SKM-1 (cell line): ENCODE measurements around the gene SLC12A1.
"Not testable (repeated sequence)": the region's sequence is repeated elsewhere in the genome, so short reads cannot be mapped to it uniquely, and the experiment has no call there.

ENCODE experiments used
- DNase-seq: peaks from one replicate; lab custom pipeline; 2025; ENCODE audit not compliant: unreplicated experiment; lab: John Stamatoyannopoulos, UW

The SLC12A1 gene

GRCh38 chr15:48306639-48307038, 100.5 kb downstream of the SLC12A1 start:
- DNase-seq = no peak

GRCh38 chr15:48307586-48307985, 101.5 kb downstream of the SLC12A1 start:
- DNase-seq = no peak

- DNase-seq = no peak
Measured at GRCh38 chr15:48309740-48310139, 103.6 kb downstream of the SLC12A1 start.

- DNase-seq = peak; percentile 57
Measured at GRCh38 chr15:48313216-48313615, 107.1 kb downstream of the SLC12A1 start.

- DNase-seq = no peak
Measured at GRCh38 chr15:48315041-48315440, 108.9 kb downstream of the SLC12A1 start.

DNA sequence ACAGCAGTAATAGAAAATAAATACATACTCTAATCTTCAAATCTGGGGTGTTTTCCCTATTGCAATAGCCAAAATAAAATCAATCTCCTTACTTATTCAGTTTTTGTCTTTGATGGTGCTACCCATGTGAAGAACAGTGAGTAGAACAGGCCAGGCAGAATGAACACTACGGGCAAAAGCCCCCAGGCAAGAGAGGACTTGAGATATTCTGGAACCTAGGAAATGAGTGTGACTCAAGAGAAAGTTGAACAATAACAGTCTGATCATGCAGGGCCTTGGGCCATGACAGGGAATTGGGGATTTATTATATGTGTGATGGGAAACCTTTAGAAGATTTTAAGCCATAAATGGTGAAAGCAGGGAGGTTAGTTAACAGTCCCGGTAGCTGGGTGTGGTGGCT, 111.1 kb downstream of the SLC12A1 start:
- DNase-seq = no peak

- DNase-seq = no peak
Measured at GRCh38 chr15:48318131-48318530, 112.0 kb downstream of the SLC12A1 start.

DNA sequence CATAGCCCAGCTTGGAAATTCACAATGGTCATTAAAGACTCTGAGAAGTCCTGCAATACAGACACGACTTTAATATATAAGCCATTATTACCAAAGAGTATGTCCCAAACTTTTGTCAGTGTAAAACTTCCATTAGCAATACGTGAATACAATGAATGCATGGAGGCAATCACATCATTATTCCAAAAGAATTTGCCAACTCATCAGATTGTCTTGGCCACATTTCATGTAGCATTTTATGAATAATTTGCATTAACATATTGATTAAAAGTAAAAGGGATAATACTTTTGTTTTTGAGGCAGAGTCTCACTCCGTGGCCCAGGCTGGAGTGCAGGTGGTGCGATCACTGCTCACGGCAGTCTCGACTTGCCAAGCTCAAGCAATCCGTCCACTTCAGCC, 117.2 kb downstream of the SLC12A1 start:
- DNase-seq = no peak

DNA sequence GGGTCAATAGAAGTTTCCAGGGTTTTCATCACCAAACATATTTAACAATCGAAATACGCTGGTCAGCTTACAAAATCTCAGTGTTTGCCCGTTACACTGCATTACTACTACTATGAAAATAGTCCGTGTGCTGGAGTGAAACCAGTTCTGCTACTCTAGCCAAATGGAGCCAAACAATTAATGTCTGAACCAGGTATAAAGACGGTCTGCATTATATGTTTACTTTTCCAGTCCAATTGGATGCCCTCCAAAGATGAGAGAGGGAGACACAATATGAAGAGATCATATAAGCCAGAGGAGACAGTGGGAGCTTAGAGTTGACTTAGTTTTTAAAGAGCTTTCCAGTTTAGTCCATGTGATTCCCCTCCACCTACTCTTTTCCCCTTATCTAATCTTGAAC, 118.8 kb downstream of the SLC12A1 start:
- DNase-seq = no peak

- no peak for DNase-seq
Measured at GRCh38 chr15:48325400-48325799, 119.3 kb downstream of the SLC12A1 start.

DNA sequence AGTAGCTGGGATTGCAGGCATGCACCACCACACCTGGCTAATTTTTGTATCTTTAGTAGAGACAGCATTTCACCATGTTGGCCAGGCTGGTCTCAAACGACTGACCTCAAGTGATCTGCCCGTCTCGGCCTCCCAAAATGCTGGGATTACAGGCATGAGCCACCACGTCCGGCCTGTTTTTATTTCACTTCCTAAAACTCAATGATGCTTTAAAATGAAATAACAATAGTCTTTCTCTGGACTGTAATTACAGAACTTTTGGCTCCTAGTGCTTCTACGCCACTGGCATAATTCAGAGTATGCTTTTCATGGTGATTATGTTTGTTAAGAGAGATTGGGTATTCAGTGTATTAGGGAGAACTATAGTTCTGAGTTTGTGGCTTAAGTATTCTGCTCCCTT, 120.1 kb downstream of the SLC12A1 start:
- not testable (repeated sequence) for DNase-seq

DNA sequence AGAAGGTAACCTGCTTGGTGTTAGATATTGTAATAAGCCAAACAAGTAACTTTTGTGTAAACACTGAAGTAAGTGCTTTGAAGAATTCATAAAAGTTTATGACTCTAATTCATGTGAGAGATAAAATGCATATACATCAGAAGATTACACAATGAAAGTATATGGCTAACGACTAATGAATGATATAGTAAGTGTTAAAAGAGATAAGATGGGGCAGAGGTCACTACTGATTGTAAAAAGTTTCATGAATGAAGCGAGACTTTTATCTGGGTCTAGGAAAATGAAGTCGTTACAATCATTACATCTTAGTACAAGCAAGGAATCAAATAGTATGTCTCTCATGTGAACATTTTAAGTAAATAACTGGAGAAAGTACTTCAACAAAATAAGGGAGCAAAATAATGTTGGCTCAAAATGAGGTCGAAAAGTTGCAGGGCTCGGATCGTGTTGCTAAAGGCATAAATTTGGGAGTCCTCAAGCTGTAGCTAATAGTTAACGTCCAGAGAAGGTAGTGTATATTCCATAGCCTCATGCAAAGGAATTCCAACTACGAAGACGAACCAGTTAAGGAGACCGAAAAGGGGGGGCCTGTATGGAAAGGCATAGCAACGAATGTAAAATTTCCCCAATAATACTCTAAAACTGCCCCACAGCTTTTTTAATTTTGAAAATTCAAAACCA, 124.1 kb downstream of the SLC12A1 start:
- DNase-seq = no peak

GRCh38 chr15:48330855-48331795, 125.0 kb downstream of the SLC12A1 start, which contains the start of gene DUT:
Gene DUT, plus strand, starts transcription at chr15:48331429. Its CDS starts 87 bp downstream, at chr15:48331516.
- DNase-seq = peak; percentile 39

GRCh38 chr15:48331796-48332641, 125.9 kb downstream of the SLC12A1 start:
- DNase-seq = peak; percentile 68

DNA sequence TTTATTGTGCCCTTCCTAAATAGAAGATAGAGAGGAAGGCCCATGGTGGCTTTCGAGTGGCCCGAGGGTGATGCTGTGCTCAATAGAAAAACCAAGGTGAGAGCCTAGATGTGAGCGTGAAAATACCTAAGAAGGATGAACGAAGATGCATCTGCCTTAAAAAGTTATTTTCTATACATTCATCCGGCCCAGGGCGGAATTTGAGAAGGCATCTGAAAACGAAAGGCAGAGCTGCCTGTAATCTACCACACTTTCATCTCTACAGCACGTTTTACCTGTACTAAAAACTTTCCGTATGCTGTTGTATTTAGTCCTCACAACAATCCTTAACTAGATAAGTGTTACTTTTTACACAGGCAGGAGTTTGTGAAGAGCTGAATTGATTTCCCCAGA, 126.5 kb downstream of the SLC12A1 start:
- DNase-seq = no peak

DNA sequence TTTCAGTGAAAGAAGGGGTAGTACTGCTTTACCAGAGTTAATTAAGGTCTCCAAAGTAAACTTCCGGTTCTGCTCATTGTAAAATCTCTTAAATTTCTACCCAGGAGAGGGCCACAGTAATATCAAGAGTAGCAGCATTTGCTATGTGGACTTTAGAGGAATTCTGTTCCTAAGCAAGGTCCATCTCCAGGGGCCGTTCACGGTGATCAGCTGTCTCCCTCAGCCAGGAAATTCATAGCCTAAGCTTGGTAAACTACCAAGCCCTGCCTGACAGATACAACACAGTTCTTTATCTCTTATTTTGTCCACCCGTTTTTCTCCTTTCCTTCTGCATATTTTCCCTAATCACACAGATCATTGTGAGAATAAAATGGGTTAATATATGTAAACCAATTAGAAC, 127.4 kb downstream of the SLC12A1 start:
- no peak for DNase-seq

- peak; percentile 31 for DNase-seq
Measured at GRCh38 chr15:48334260-48334659, 128.2 kb downstream of the SLC12A1 start.

DNA sequence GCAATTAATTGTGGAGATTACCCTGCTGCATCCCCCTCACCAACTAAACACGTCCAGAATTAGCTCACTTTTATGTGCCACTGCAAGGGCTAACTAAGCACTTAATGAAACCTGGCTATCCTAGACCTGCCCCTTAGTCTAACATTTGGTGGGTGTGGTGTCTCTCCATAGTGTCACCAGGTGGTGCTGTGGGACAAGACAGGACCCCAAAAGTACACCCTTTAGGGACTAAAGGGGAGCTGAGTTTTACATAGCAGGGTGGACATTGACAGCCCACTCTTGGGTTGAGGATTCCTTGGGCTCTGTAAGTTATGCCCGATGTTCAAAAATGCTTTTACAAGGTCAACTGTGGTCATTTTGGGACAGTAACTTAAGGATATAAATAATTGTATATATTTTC, 130.8 kb downstream of the SLC12A1 start:
- DNase-seq = no peak

GRCh38 chr15:48337607-48338006, 131.5 kb downstream of the SLC12A1 start:
- DNase-seq = no peak

DNA sequence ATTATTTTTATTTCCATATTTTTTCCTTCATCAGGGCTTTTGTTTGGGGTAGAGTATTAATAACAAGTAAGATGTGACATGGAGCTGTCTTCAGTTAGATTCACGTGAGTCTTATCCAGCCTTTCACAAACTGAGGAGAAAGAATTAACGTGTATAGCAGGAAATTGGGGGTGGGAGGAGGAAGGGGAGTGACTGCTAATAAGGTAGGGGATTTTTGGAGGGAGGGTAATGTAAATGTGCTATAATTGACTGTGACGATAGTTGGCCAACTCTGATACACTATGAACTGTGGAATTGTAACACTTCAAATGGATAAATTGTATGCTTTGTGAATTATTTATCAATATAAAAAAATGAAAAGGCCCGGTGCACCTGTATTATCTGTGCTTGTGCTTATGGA, 134.0 kb downstream of the SLC12A1 start:
- no peak for DNase-seq

- DNase-seq = no peak
Measured at GRCh38 chr15:48343865-48344264, 137.8 kb downstream of the SLC12A1 start.
